ENCODE measurements around the gene HOXB5. TPM values are rescaled to one million over a fixed set of nuclear protein-coding genes. Genes with fewer than 3 reads are reported as not detected.
A peak's percentile ranks its signal among the peaks of the same experiment; 100 is the strongest.

HOXB5 gene
- total and polyA plus RNA-seq, 12 donors, result 0.12 to 10.5 (median 3.6) TPM

- intact Hi-C loops (cut with DNase I), result loop anchor here in 1 of 2 donors (10.0 kb wide), 1 partner anchor 589 kb away; no protein-coding TSS in a partner anchor
- Histone ChIP-seq H3K36me3 (replicated peaks in 1 of 2) (no peaks in the 10 kb centered on the region), H3K4me1 (replicated peaks in 1 of 2) (peaks cover 3 to 26% of the 10 kb centered on the region in 2 donors), H3K27ac (peak overlapping the region in 3 of 5 donors; percentile 14 to 88 (median 31)), H3K27me3 (peaks cover 37% of the 10 kb centered on the region), H3K4me3 (peak overlapping the region in 1 of 4 donors; percentile 79), H3K9me3 (replicated peaks in 1 of 3) (no peaks in the 10 kb centered on the region)
- peak in 2 of 7 donors; percentile 30 for DNase-seq
- WGBS, 4 donors, result 11 to 18% (median 12%) methylated on average over 30 to 55 of the region's 55 CpGs
- no peak for TF ChIP-seq POLR2A (IDR thresholded peaks at IDR 0.05)
- TF ChIP-seq, protein P1, sequence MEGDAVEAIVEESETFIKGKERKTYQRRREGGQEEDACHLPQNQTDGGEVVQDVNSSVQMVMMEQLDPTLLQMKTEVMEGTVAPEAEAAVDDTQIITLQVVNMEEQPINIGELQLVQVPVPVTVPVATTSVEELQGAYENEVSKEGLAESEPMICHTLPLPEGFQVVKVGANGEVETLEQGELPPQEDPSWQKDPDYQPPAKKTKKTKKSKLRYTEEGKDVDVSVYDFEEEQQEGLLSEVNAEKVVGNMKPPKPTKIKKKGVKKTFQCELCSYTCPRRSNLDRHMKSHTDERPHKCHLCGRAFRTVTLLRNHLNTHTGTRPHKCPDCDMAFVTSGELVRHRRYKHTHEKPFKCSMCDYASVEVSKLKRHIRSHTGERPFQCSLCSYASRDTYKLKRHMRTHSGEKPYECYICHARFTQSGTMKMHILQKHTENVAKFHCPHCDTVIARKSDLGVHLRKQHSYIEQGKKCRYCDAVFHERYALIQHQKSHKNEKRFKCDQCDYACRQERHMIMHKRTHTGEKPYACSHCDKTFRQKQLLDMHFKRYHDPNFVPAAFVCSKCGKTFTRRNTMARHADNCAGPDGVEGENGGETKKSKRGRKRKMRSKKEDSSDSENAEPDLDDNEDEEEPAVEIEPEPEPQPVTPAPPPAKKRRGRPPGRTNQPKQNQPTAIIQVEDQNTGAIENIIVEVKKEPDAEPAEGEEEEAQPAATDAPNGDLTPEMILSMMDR (IDR thresholded peaks at IDR 0.05), result no peak
Measured at GRCh38 chr17:48613862-48614694, 20.5 kb upstream of the HOXB5 start.

GRCh38 chr17:48612854-48613691 is 19.5 kb upstream of the HOXB5 start:
- 1 to 4% (median 2%) methylated on average over 36 to 67 of the region's 67 CpGs for WGBS, 4 donors
- Histone ChIP-seq H3K4me3 (peak overlapping the region in 2 of 4 donors; percentile 9 to 79), H3K27ac (peak overlapping the region; percentile 9 to 88 (median 20)), H3K27me3 (peaks cover 34% of the 10 kb centered on the region), H3K36me3 (replicated peaks in 1 of 2) (no peaks in the 10 kb centered on the region), H3K4me1 (replicated peaks in 1 of 2) (peaks cover 3 to 25% of the 10 kb centered on the region in 2 donors), H3K9me3 (replicated peaks in 1 of 3) (no peaks in the 10 kb centered on the region)
- DNase-seq, result peak in 5 of 7 donors; percentile 46 to 62 (median 52)
- intact Hi-C loops (cut with DNase I), result loop anchor here in 1 of 2 donors (10.0 kb wide), 1 partner anchor 588 kb away; no protein-coding TSS in a partner anchor
- TF ChIP-seq POLR2A (IDR thresholded peaks at IDR 0.05), result no peak
- TF ChIP-seq, protein P1 (IDR thresholded peaks at IDR 0.05), result peak in 3 of 6 experiments; percentile 21 to 33 (median 32)

DNA sequence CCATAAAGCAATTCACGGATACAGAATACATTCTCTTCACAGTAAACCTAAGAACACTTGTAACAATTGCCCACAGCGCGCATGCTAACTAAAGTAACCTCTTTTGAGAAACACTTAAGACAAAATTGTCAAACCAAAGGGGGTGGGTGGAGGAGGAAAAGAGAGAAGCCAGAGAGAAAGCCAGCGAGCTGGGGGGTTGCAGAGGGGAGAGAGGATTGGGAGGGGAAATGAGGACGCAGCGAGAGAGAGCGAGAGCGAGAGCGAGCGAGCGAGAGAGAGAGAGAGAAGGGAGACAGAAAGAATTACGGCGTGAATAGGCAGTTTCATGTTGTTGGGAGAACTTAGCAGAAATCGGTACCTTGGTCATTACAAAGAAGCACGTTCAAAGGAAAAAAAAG is 18.9 kb upstream of the HOXB5 start:
- Histone ChIP-seq H3K9me3 (replicated peaks in 1 of 3) (no peaks in the 10 kb centered on the region), H3K4me1 (replicated peaks in 1 of 2) (peaks cover 3 to 21% of the 10 kb centered on the region in 2 donors), H3K36me3 (replicated peaks in 1 of 2) (no peaks in the 10 kb centered on the region), H3K4me3 (peak overlapping the region in 2 of 4 donors; percentile 9 to 79), H3K27me3 (peaks cover 28% of the 10 kb centered on the region), H3K27ac (peak overlapping the region in 4 of 5 donors; percentile 9 to 88 (median 48))
- TF ChIP-seq, protein P1 (IDR thresholded peaks at IDR 0.05), result no peak
- TF ChIP-seq POLR2A (IDR thresholded peaks at IDR 0.05), result no peak
- WGBS, 4 donors, result 4 to 5% (median 4%) methylated on average over 15 of the region's 15 CpGs
- intact Hi-C loops (cut with DNase I), result loop anchor here in 1 of 2 donors (10.0 kb wide), 1 partner anchor 588 kb away; no protein-coding TSS in a partner anchor
- DNase-seq, result no peak
